Stomach (tissue), 4 donors: Measurements from ENCODE around the gene BSPRY.

Experiments
- POLR2AphosphoS5 ChIP-seq, 3 donors: sonication (generic); formaldehyde crosslinking; IDR thresholded peaks; one replicate each; pipeline ENCODE4 v1.6.1; 2016; ENCODE audit warnings: antibody characterized with exemption in 3 of 3
- TF ChIP-seq, protein P1 (sequence below), 7 experiments: fragments of 450-650 bp in 4 of 7; fragments of 200-600 bp in 3 of 7; sonication (generic) in 3 of 7; IDR thresholded peaks; one replicate each; pipeline ENCODE4 v1.5.1; 2016 to 2019; ENCODE audit warnings: antibody characterized with exemption in 7 of 7, control low read depth in 2 of 7, mild to moderate bottlenecking in 1 of 7

DNA sequence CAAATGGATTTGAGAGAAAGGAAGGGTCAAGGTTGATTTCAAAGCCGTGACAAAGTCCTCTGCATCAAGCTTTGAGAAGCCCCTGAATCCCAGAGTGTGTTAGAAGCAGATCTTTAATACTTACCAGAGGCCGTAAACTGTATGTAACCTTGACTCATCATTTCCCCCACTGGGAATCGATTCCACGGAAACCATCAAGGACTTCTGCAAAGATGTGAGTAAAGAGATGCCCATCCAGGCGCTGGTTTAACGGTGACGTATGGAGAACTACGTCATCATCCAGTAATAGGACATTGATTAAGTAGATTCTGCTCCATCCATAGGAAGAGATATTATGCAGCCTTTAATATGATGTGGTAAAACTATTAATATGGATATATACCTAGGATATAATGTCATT is 47.8 kb upstream of the BSPRY start:
- no peak for TF ChIP-seq POLR2AphosphoS5 (IDR thresholded peaks at IDR 0.05)
- TF ChIP-seq, protein P1, sequence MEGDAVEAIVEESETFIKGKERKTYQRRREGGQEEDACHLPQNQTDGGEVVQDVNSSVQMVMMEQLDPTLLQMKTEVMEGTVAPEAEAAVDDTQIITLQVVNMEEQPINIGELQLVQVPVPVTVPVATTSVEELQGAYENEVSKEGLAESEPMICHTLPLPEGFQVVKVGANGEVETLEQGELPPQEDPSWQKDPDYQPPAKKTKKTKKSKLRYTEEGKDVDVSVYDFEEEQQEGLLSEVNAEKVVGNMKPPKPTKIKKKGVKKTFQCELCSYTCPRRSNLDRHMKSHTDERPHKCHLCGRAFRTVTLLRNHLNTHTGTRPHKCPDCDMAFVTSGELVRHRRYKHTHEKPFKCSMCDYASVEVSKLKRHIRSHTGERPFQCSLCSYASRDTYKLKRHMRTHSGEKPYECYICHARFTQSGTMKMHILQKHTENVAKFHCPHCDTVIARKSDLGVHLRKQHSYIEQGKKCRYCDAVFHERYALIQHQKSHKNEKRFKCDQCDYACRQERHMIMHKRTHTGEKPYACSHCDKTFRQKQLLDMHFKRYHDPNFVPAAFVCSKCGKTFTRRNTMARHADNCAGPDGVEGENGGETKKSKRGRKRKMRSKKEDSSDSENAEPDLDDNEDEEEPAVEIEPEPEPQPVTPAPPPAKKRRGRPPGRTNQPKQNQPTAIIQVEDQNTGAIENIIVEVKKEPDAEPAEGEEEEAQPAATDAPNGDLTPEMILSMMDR (IDR thresholded peaks at IDR 0.05): no peak
